RCC 7860 (cell line): ENCODE data around the gene UBFD1.
"Not testable (repeated sequence)": the region's sequence is repeated elsewhere in the genome, so short reads cannot be mapped to it uniquely, and the experiment has no call there.

ENCODE experiments used
- DNase-seq: peaks from one replicate; pipeline ENCODE4 v3.0.0-alpha.2; 2015; ENCODE audit warnings: low spot score
- FAIRE-seq: peaks from 2 replicates; lab custom pipeline; 2012; peaks lifted over from hg19 to GRCh38; lab: Jason Lieb, UNC

UBFD1 gene

DNA sequence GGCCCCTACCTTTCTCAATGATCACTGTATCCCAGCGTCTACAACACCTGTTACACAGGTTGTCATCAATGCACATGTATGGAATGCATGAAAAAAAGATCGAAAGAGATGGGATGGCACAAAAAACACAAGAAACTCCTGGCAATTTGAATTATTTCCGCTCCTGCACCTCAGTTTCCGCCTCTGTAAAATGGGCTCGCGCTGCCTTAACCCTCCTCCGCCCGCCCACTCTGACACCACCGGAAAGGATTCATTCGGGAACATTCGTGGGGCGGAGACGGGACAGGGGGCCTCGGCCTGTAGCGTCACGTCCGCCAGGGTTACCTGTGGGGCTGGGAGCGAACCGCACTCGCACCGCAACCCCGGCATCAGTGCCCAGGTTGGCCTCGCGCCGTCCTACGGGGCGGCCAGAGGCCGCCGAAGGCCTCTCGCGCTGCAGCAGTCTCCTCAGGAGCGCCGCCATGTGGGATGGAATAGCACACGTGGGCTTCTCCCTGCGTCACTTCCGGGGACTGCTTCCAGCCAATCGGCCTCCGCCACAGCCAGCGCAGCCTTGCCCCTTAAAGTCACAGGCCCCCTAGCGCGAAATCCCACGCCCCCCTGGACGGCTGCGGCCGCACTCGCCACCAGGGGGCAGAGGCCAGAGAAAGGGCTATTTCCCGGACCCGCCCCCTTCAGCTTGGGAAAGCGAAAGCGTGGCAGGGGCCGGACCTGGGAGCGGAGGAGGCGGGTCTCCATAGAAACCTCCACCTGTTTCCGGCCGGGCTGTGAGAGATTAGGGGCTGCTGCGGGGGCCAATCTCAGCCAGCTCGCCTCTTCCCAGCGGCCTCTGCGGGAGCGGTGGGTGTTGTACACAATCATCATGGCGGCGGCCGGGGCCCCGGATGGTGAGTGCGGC is at the start of gene UBFD1, which contains the start of gene EARS2:
UBFD1 (plus strand) TSS at position 847 of the 898 bp plus-strand sequence; CDS start at position 863, 16 bp downstream.
EARS2 (minus strand) TSS at position 470 of the 898 bp plus-strand sequence; CDS start at position 463, 7 bp downstream.
- peak; percentile 86 for FAIRE-seq
- DNase-seq: peak; percentile 95

GRCh38 chr16:23508589-23509440 is 48.7 kb upstream of the UBFD1 start:
- DNase-seq (no peak), FAIRE-seq (no peak)

DNA sequence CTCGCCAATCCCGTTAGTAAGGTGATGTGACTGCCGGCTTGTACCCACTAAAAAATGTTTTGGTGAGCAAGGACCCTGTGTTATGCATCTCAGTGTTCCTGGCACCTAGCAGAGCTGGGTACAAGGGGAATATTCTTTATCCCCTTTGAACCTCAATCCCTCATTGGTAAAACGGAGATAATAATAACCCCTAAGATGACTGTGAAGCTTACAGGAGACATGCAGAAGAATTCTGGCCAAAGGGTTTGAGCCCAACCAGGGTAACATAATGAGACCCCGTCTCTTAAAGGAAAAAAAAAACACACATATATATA is 48.1 kb upstream of the UBFD1 start:
- DNase-seq (no peak), FAIRE-seq (no peak)

DNA sequence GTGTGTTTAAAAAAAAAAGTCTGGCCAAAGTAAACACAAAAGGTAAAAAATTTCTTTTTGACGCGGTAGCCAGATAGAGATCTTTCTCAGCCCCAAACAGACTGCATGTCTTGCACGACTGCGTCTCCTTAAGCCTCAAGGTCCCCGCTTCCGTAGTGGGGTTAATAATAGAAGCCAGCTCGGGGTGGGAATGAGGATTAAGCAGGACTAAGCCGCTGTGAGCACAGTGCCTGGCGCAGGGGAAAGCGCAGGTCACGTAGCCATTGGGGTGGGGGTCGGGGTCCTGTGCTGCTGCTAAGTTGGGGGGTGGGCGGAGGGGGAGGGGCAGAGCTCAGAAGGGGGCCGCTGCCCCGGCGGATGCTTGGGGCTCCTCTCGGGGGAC is 47.8 kb upstream of the UBFD1 start:
- FAIRE-seq (no peak), DNase-seq (peak; percentile 25)

DNA sequence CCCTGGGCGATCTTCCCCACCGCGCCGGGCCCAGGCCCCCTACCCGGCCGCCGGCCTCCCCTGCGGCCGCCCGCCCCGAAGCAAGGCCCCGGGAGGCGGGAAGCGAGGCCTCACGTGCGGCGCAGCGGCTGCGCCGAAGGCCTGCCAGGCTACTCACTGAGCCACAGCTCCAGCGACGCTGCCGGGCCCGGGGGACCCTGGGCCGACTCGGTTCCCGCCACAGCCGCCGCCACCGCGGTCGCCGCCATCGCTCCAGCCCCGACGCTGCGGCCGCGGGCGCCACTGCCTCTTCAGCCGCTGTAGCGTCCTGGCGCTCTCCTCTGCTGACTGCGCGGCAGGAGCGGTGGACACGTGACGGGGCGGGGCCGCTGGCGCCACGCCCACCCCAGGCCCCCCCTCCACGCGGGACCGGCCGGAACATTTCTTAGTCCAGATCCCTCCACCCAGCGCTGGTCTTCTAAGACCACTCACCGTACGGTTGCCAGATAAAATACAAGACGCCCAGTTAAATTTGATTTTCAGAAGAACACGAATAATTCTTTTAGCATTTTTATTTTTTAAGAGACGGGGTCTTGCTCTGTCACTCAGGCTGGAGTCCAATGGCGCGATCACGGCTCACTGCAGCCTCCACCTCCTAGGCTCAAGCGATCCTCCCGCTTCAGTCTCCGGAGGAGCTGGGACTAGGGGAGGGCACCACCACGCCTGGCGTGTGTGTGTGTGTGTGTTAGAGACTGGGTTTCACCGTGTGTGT is 47.2 kb upstream of the UBFD1 start, which contains the start of gene GGA2:
GGA2 (minus strand) TSS at position 331 of the 751 bp plus-strand sequence; CDS start at position 248, 83 bp downstream.
- peak; percentile 63 for DNase-seq
- FAIRE-seq: no peak

GRCh38 chr16:23510915-23511270 is 46.6 kb upstream of the UBFD1 start:
- FAIRE-seq, DNase-seq: not testable (repeated sequence)

GRCh38 chr16:23511731-23512130 is 45.8 kb upstream of the UBFD1 start:
- DNase-seq (no peak), FAIRE-seq (no peak)

GRCh38 chr16:23512168-23512695 is 45.3 kb upstream of the UBFD1 start:
- DNase-seq (no peak), FAIRE-seq (no peak)

DNA sequence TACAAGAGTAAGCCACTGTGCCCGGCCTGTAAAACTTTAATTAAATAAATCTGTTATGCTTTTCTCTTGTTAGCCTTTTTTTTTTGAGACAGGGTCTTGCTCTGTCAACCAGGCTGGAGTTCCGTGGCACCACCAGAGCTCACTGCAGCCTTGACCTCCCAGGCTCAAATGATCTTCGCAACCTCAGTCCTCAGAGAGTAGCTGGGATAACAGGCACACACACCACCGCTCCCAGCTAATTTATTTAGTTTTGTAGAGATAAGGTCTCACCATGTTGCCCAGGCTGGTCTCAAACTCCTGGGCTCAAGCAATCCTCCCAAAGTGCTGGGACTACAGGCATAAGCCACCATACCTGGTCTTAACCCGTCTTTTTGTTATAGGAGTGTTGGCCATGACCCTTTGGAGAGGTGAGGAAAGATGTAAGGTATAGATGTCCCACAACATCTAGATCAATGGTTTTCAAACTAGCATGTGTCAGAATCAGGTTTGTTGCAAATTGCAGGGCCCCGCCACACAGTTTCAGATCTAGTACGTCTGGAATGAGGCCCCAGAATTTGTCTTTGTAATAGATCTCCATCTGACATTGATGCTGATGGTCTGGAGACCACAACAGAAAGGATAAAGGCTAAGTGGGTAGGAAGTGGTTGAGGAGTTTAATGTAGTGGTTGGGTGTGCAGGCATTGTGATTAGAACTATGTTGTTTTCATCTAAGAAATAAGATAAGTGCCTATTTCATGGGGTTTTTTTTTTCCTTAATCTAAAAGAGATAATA is 43.0 kb upstream of the UBFD1 start:
- FAIRE-seq (no peak), DNase-seq (no peak)

DNA sequence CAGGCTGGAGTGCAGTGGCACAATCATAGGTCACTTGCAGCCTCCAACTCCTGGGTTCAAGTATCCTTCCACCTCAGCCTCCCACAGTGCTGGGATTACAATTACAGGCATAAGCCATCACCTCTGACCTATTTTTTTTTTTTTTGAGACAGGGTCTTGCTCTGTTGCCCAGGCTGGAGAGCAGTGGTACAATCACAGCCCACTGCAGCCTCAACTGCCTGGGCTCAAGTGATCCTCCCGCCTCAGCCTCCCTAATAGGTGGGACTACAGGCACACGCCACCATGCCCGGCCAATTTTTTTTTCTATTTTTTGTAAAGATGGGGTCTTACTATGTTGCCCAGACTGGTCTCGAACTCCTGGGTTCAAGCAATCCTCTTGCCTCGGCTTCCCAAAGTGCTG is 41.6 kb upstream of the UBFD1 start:
- DNase-seq: no peak
- FAIRE-seq: no peak

DNA sequence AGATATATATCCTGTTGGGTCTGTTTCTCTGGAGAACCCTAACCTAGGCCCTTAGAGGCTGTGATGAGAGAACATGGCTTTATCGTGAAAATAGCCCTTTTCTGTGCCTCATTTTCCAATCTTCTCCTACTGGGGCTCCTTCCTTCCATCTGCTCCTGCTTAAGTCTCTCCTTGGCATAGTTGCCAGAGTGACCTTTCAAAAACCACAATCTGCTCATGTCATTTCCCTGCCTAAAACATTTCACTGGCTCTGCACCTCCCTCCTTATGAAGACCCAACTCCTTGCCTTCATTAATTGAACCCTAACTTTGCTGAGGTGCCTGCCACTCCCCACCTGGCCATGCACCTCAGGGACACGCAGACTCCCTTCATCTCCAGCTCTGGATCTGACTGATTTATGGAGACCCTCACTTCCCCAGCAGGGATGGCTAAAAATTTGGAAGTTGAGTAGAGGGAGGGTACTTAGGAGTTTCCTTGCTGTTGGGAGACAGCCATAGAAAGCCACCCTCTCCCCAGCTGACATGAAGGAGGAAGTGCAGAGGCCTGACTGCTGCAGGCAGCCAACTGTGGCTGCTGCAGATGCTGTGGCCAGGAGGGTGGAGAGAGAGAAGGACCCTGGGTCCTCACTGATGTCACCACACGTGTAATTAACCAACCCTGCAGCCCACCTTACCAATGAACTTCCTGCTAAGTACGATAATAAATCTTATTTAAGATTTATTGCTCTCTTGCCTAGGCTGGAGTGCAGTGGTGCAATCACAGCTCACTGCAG is 41.0 kb upstream of the UBFD1 start:
- no peak for FAIRE-seq

GRCh38 chr16:23518435-23518891 is 39.1 kb upstream of the UBFD1 start:
- FAIRE-seq (no peak), DNase-seq (no peak)

More for the DNA sequence above, 41.0 kb upstream of the UBFD1 start:
- no peak for DNase-seq

DNA sequence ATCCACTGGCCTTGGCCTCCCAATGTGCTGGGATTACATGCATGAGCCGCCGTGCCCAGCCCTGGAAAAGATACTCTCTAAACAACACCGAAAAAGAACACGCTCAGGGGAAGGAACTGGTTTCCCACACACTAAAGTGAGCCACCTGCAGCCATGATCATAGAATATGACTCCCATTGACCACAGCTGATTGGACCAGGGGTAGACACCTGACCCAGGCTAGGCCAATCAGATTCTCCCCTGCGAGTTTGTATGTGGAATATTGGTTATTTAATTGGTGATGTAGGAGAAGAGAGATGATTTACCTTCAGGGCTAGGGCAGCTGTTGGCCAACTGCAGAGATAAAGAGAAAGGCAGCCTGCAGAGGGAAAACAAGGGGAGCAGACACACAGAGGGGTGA is 38.2 kb upstream of the UBFD1 start:
- DNase-seq: no peak
- no peak for FAIRE-seq

DNA sequence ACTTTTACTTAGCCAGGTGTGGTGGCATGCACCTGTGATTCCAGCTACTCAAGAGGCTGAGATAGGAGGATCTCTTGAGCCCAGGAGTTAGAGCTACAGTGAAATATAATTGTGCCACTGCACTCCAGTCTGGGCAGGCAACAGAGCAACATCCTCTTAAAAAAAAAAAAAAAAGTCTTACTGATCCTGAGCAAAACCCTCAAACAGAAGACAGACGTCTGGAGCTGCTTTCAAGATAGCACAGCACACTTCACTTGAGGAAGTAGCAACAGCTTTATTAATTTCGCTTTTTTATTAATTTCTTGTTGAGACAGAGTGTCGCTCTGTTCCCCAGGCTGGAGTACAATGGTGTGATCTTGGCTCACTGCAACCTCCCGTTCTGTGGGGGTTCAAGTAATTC is 37.0 kb upstream of the UBFD1 start:
- no peak for FAIRE-seq
- no peak for DNase-seq

DNA sequence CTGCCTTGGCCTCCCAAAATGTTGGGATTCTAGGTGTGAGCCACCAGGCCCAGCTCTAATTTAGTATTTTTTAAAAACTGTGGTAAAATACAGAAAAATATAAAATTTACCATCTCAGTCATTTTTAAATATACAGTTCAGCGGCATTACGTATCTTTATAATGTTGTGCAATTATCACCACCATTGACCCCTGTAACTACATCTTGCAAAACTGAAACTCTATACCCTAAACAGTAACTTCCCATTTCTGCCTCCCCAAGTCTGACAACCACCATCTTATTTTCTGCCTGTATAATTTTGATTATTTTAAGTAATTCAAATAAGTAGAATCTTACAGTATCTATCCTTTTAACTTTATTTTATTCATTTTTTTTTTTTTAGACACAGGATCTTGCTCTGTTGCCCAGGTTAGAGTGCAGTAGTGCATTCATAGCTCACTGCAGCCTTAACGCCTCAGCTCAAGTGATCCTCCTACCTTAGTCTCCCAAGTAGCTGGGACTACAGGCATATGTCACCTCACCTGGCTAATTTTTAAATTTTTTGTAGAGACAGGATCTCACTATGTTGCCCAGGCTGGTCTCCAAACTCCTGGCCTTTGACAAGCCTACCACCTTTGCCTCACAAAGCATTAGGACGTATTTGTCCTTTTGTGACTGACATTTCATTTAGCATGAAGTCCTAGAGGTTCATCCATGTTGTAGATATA is 36.3 kb upstream of the UBFD1 start:
- FAIRE-seq: no peak
- DNase-seq: no peak

DNA sequence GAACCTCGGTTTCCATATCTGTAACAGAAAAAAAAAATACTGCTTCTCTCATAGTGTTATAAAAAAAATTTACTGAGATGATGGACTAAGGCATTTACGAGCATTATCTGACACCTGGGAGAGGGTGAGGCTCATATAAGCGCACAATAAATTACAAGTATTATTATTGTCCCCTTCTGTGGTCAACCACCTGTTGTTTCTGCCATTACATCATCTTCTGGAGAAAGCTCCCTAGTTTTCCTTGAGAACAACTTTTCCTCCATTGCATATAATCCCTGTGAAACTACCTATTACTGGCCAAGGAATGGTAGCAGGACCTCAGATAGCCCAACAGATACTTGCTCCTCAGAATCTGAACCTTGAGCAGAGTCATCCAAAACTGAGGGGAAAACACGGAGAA is 35.6 kb upstream of the UBFD1 start:
- no peak for DNase-seq
- no peak for FAIRE-seq

DNA sequence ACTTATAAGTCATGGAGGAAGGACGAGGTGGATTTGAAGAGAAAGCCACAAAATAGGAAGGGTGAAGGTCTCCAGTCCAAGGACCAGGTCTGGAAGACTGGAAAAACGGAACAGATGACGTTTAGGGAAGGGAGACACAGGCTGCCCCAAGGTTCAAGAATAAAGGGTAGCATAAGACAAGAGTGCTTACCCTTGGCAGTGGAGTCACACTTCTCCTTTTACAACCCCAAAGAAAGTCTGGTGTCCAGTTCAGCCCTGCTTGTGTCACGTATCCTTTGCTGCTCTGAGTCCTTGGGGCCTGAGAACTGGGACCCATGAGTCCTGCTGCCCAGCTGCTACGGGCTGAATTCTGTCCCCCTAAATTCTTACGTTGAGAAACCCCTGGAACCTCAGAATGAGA is 34.2 kb upstream of the UBFD1 start:
- FAIRE-seq: no peak
- DNase-seq: no peak

DNA sequence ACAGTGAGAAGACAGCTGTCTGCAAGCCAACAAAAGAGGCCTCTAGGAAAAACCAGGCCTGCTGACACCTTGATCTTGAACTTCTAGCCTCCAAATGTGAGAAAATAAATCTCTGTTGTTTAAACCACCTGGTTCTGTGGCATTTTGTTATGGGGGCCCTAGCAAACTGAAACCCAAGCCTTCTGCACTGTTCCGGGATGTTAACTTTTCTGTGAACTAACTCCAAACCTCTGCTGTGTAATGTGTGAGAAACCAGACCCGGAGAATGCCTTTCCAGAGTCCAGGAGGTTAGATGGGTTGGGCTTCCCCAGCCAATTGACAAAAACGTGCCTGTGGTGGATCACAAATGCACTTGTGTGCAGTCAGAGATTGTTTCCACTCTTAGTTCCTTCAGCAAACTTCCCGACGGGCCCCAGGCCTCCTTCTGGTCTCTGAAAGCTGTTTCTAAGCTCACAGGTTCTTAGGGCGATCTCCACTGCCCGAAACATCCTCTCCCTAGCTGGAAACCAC is 33.6 kb upstream of the UBFD1 start:
- FAIRE-seq (no peak), DNase-seq (no peak)
